Measurements from ENCODE around the gene SRP14.

GRCh38 chr15:40032125-40032839 is 6.7 kb downstream of the SRP14 start:
- TF ChIP-seq CTCF (IDR thresholded peaks at IDR 0.05), result no peak
- TF ChIP-seq POLR2A (IDR thresholded peaks at IDR 0.05), result no peak
